ENCODE data around the gene PCSK6.

- TF ChIP-seq CTCF (IDR thresholded peaks at IDR 0.05) (no peak), POLR2A (IDR thresholded peaks at IDR 0.05) (no peak)
These were observed 116.5 kb downstream of the PCSK6 start for GRCh38 chr15:101372960-101373525.

Data from Peyer's patch (tissue), 4 donors.